Thymus (tissue), 14 donors: Measurements from ENCODE around the gene CLDN19. TPM values are rescaled to one million over a fixed set of nuclear protein-coding genes. Genes with fewer than 3 reads are reported as not detected.

Experiments
- DNase-seq, 9 donors: peaks; one replicate each; pipeline ENCODE4 v3.0.0-alpha.2; 2013; ENCODE audit warnings: low spot score in 9 of 9, low read depth in 6 of 9, missing footprints in 1 of 9
- H3K27ac ChIP-seq, 2 donors: one replicate each; pipeline ENCODE4 v1.5.1; 2013; ENCODE audit warnings: control low read depth in 1 of 2, low read depth in 1 of 2, low read length in 1 of 2, mild to moderate bottlenecking in 1 of 2, moderate library complexity in 1 of 2
- H3K27me3 ChIP-seq, 2 donors: one replicate each; pipeline ENCODE4 v1.5.1; 2013; ENCODE audit warnings: low read length in 1 of 2; ENCODE audit not compliant: control insufficient read depth in 2 of 2, insufficient read depth in 1 of 2
- H3K36me3 ChIP-seq, 2 donors: one replicate each; pipeline ENCODE4 v1.5.1; 2013; ENCODE audit warnings: low read length in 1 of 2, mild to moderate bottlenecking in 1 of 2, moderate library complexity in 1 of 2; ENCODE audit not compliant: control insufficient read depth in 2 of 2, insufficient read depth in 2 of 2
- H3K4me1 ChIP-seq, 2 donors: one replicate each; pipeline ENCODE4 v1.5.1; 2013; ENCODE audit warnings: low read length in 2 of 2; ENCODE audit not compliant: control insufficient read depth in 2 of 2, insufficient read depth in 2 of 2
- H3K4me3 ChIP-seq, 2 donors: one replicate each; pipeline ENCODE4 v1.5.1; 2013; ENCODE audit warnings: low read length in 2 of 2, control low read depth in 1 of 2, mild to moderate bottlenecking in 1 of 2
- H3K9me3 ChIP-seq, 2 donors: one replicate each; pipeline ENCODE4 v1.5.1; 2013; ENCODE audit warnings: low read length in 1 of 2, mild to moderate bottlenecking in 1 of 2; ENCODE audit not compliant: control insufficient read depth in 2 of 2, insufficient read depth in 1 of 2
- WGBS: extraction: QIAGEN DNeasy Blood & Tissue Kit; methylation state at CpG from one replicate; pipeline ENCODE4 v1.1.7; 2013; 5-methylcytosine and 5-hydroxymethylcytosine counted together
- long read RNA-seq, 10 donors: transcript quantifications; one replicate each; lab custom pipeline, GENCODE V29; 2026
- polyA plus RNA-seq: library from polyadenylated mRNA; stranded (reverse); fragments of 200-250 nt; gene quantifications from one replicate; pipeline ENCODE4 v1.2.3, GENCODE V29; 2013
- total RNA-seq: library from RNA; stranded (reverse); fragments of 120-200 nt; gene quantifications from one replicate; pipeline ENCODE4 v1.2.4, GENCODE V29; 2013
- donor health status: healthy.

Gene CLDN19
- 2.2 TPM for total RNA-seq
- polyA plus RNA-seq = 0.62 TPM
- long read RNA-seq, donor 1 = 0 reads
- long read RNA-seq, donor 2, partial matches to known transcripts = 0 of 3 reads
- long read RNA-seq, donor 2, other reads (novel, unspliced or antisense) = 0 of 3 reads
- long read RNA-seq, donor 3 = 0 reads
- long read RNA-seq, donor 4, partial matches to known transcripts = 0 of 1 reads
- long read RNA-seq, donor 4, other reads (novel, unspliced or antisense) = 0 of 1 reads
- long read RNA-seq, donor 5, transcript CLDN19-202 (4 exons, 1,586 nt) = major isoform, 7 of 7 reads
- long read RNA-seq, donor 5, partial matches to known transcripts = 0 of 7 reads
- long read RNA-seq, donor 5, other reads (novel, unspliced or antisense) = 0 of 7 reads
- long read RNA-seq, donor 6 = 0 reads
- long read RNA-seq, donor 7 = 0 reads
- long read RNA-seq, donor 8 = 0 reads
- long read RNA-seq, donor 9 = 0 reads
- long read RNA-seq, donor 10, partial matches to known transcripts = 0 of 2 reads
- long read RNA-seq, donor 10, other reads (novel, unspliced or antisense) = 0 of 2 reads

- no peak for DNase-seq
- Histone ChIP-seq H3K4me1 (peaks cover 0 to 15% of the 10 kb centered on the region in 2 donors), H3K27me3 (no peaks in the 10 kb centered on the region), H3K36me3 (no peaks in the 10 kb centered on the region), H3K27ac (no peak within 1 kb of the TSS), H3K9me3 (no peaks in the 10 kb centered on the region), H3K4me3 (no peak within 1 kb of the TSS)
- 96% methylated on average over 27 of the region's 27 CpGs for WGBS
Measured at GRCh38 chr1:42739753-42740700, at the start of gene CLDN19. Gene CLDN19 (minus strand): TSS chr1:42740236. CDS start chr1:42740063, 173 bp downstream.

- 100% methylated on average over 1 of the region's 1 CpG for WGBS
- no peak for DNase-seq
Measured at GRCh38 chr1:42788021-42788420, 48.0 kb upstream of the CLDN19 start.

GRCh38 chr1:42786097-42786496 is 46.1 kb upstream of the CLDN19 start:
- Histone ChIP-seq H3K27ac (no peak overlapping the region), H3K27me3 (peaks cover 0 to 6% of the 10 kb centered on the region in 2 donors), H3K4me3 (no peak overlapping the region), H3K36me3 (peaks cover 3 to 16% of the 10 kb centered on the region in 2 donors), H3K9me3 (no peaks in the 10 kb centered on the region), H3K4me1 (peaks cover 5 to 14% of the 10 kb centered on the region in 2 donors)
- WGBS = 96% methylated on average over 5 of the region's 5 CpGs
- no peak for DNase-seq

More at GRCh38 chr1:42788021-42788420, 48.0 kb upstream of the CLDN19 start:
- peaks cover 0 to 7% of the 10 kb centered on the region in 2 donors for H3K36me3 ChIP-seq
- H3K4me1 ChIP-seq = peaks cover 5 to 14% of the 10 kb centered on the region in 2 donors
- H3K27me3 ChIP-seq = peaks cover 0 to 6% of the 10 kb centered on the region in 2 donors
- no peaks in the 10 kb centered on the region for H3K9me3 ChIP-seq
- no peak overlapping the region for H3K4me3 ChIP-seq
- H3K27ac ChIP-seq = no peak overlapping the region

- peak within 1 kb of the TSS; percentile 33 to 42 for H3K4me3 ChIP-seq
- H3K9me3 ChIP-seq = no peaks in the 10 kb centered on the region
- H3K27ac ChIP-seq = no peak within 1 kb of the TSS
- H3K36me3 ChIP-seq = peaks cover 3 to 21% of the 10 kb centered on the region in 2 donors
- peaks cover 0 to 6% of the 10 kb centered on the region in 2 donors for H3K27me3 ChIP-seq
- peak in 2 of 9 donors; percentile 47 to 65 for DNase-seq
- 8% methylated on average over 54 of the region's 54 CpGs for WGBS
- H3K4me1 ChIP-seq = peaks cover 5 to 14% of the 10 kb centered on the region in 2 donors
Measured at GRCh38 chr1:42784946-42785693, 45.1 kb upstream of the CLDN19 start, which contains the start of gene TMEM269. Gene TMEM269 (plus strand): TSS chr1:42784991. CDS start chr1:42789894, 4,903 bp downstream.

- peaks cover 5 to 14% of the 10 kb centered on the region in 2 donors for H3K4me1 ChIP-seq
- H3K9me3 ChIP-seq = no peaks in the 10 kb centered on the region
- no peak for DNase-seq
- peak overlapping the region; percentile 33 to 42 for H3K4me3 ChIP-seq
- H3K27me3 ChIP-seq = peaks cover 0 to 6% of the 10 kb centered on the region in 2 donors
- peaks cover 3 to 21% of the 10 kb centered on the region in 2 donors for H3K36me3 ChIP-seq
- 93% methylated on average over 18 of the region's 18 CpGs for WGBS
- H3K27ac ChIP-seq = no peak overlapping the region
Measured at GRCh38 chr1:42784547-42784945, 44.5 kb upstream of the CLDN19 start.

- DNase-seq = no peak
- Histone ChIP-seq H3K27ac (no peak overlapping the region), H3K36me3 (peaks cover 7 to 25% of the 10 kb centered on the region in 2 donors), H3K4me3 (no peak overlapping the region), H3K9me3 (no peaks in the 10 kb centered on the region), H3K27me3 (peaks cover 0 to 6% of the 10 kb centered on the region in 2 donors), H3K4me1 (peaks cover 5 to 14% of the 10 kb centered on the region in 2 donors)
- 98% methylated on average over 2 of the region's 2 CpGs for WGBS
Measured at GRCh38 chr1:42783092-42783491, 43.1 kb upstream of the CLDN19 start.

- 98% methylated on average over 1 of the region's 1 CpG for WGBS
- H3K4me1 ChIP-seq = peaks cover 5 to 8% of the 10 kb centered on the region in 2 donors
Measured at GRCh38 chr1:42780176-42780575, 40.1 kb upstream of the CLDN19 start.

GRCh38 chr1:42779725-42780124 is 39.7 kb upstream of the CLDN19 start:
- Histone ChIP-seq H3K4me1 (peaks cover under 1 to 3% of the 10 kb centered on the region in 2 donors), H3K9me3 (no peaks in the 10 kb centered on the region), H3K27me3 (peaks cover 0 to 2% of the 10 kb centered on the region in 2 donors), H3K27ac (no peak overlapping the region), H3K36me3 (peaks cover 35 to 56% of the 10 kb centered on the region in 2 donors), H3K4me3 (no peak overlapping the region)
- 93% methylated on average over 2 of the region's 2 CpGs for WGBS
- DNase-seq = no peak

More at GRCh38 chr1:42780176-42780575, 40.1 kb upstream of the CLDN19 start:
- Histone ChIP-seq H3K27me3 (peaks cover 0 to 6% of the 10 kb centered on the region in 2 donors), H3K27ac (no peak overlapping the region), H3K9me3 (no peaks in the 10 kb centered on the region), H3K36me3 (peaks cover 32 to 52% of the 10 kb centered on the region in 2 donors), H3K4me3 (no peak overlapping the region)
- no peak for DNase-seq
